Esophagus muscularis mucosa (tissue), 4 donors: Measurements from ENCODE around the gene SOX5. TPM values are rescaled to one million over a fixed set of nuclear protein-coding genes. Genes with fewer than 3 reads are reported as not detected.
"Not testable (repeated sequence)": the region's sequence is repeated elsewhere in the genome, so short reads cannot be mapped to it uniquely, and the experiment has no call there.

Experiments
- DNase-seq: peaks from one replicate; pipeline ENCODE4 v3.0.0-alpha.2; 2017; ENCODE audit errors: extremely low spot score
- H3K27ac ChIP-seq, 4 donors: fragments of 200-600 bp; sonication (generic); replicated peaks in 1 of 4; 1 replicate in 3 of 4; 2 replicates in 1 of 4; pipeline ENCODE4 v1.5.1; 2016 to 2019; ENCODE audit warnings: mild to moderate bottlenecking in 1 of 4
- H3K27me3 ChIP-seq, 4 donors: fragments of 200-600 bp; sonication (generic); one replicate each; pipeline versions ENCODE4 v1.5.1 to v1.6.0; 2016 to 2019
- H3K36me3 ChIP-seq, 4 donors: fragments of 200-600 bp; sonication (generic); one replicate each; pipeline ENCODE4 v1.5.1; 2016 to 2019
- H3K4me1 ChIP-seq, 4 donors: fragments of 200-600 bp; sonication (generic); one replicate each; pipeline ENCODE4 v1.5.1; 2016 to 2019
- H3K4me3 ChIP-seq, 4 donors: fragments of 200-600 bp; sonication (generic); 1 replicate in 2 of 4; 2 replicates in 2 of 4; pipeline ENCODE4 v1.5.1; 2016 to 2019; ENCODE audit warnings: mild to moderate bottlenecking in 4 of 4, moderate library complexity in 1 of 4
- H3K9me3 ChIP-seq, 4 donors: fragments of 200-600 bp; sonication (generic); 1 replicate in 3 of 4; 2 replicates in 1 of 4; pipeline ENCODE4 v1.5.1; 2016 to 2019
- EP300 ChIP-seq: sonication (generic); formaldehyde crosslinking; IDR thresholded peaks from one replicate; pipeline ENCODE4 v1.6.1; 2017; ENCODE audit warnings: antibody characterized with exemption
- POLR2A ChIP-seq: fragments of 450-650 bp; IDR thresholded peaks from one replicate; pipeline ENCODE4 v1.6.1; 2017; ENCODE audit warnings: antibody characterized with exemption, moderate library complexity, mild to moderate bottlenecking, low read depth
- POLR2AphosphoS5 ChIP-seq, 2 donors: sonication (generic); formaldehyde crosslinking; IDR thresholded peaks; one replicate each; pipeline ENCODE4 v1.6.1; 2017; ENCODE audit warnings: antibody characterized with exemption in 2 of 2
- WGBS: methylation state at CpG from one replicate; pipeline ENCODE4 v1.1.5; 2018; 5-methylcytosine and 5-hydroxymethylcytosine counted together
- intact Hi-C: fragments of 100-400 bp; cut with DNase I; formaldehyde crosslinking; loops from one replicate; pipeline ENCODE4 v1.15.1; 2023
- total RNA-seq, 4 donors: library from RNA; depleted of rRNA; stranded (reverse); fragments of >200 nt; gene quantifications; one replicate each; pipeline versions ENCODE4 v1.1.0 to v1.2.1, GENCODE V29; 2016
- TF ChIP-seq, protein P1 (sequence below), 3 experiments: fragments of 200-600 bp in 2 of 3; fragments of 450-650 bp in 1 of 3; sonication (generic) in 2 of 3; IDR thresholded peaks; one replicate each; pipeline ENCODE4 v1.5.1; 2017 to 2019; ENCODE audit warnings: antibody characterized with exemption in 3 of 3, mild to moderate bottlenecking in 2 of 3, moderate library complexity in 1 of 3

SOX5 gene
- total RNA-seq, 4 donors from 2014 or later: 7.1 to 11.6 (median 8.8) TPM

DNA sequence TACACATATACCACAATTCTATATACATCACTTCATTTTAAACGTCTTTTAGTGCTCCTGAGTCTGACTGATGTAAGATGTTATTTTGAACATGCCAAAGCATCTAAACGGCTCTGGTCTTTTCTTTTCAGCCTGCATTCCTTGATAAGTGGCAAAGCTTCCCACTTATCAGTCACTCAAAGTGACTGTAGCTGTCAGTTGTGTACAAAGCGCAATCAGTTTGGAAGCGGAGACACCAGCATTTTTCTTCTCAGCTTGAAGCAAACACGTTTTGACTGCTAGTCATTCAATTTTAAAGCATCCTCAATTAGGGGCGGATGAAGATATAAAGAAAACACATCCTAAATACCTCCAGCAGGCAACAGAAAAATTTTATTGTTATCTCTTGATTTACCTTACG is 226.8 kb downstream of the SOX5 start:
- no peaks in the 10 kb centered on the region for H3K9me3 ChIP-seq
- H3K4me3 ChIP-seq: no peak overlapping the region
- H3K27me3 ChIP-seq: no peaks in the 10 kb centered on the region
- H3K27ac ChIP-seq: no peak overlapping the region
- 75% methylated on average over 7 of the region's 7 CpGs for WGBS
- DNase-seq: no peak
- intact Hi-C loops: no loop called here
- no peaks in the 10 kb centered on the region for H3K4me1 ChIP-seq
- no peak for TF ChIP-seq POLR2AphosphoS5 (IDR thresholded peaks at IDR 0.05)
- TF ChIP-seq POLR2A: no peak
- TF ChIP-seq, protein P1, sequence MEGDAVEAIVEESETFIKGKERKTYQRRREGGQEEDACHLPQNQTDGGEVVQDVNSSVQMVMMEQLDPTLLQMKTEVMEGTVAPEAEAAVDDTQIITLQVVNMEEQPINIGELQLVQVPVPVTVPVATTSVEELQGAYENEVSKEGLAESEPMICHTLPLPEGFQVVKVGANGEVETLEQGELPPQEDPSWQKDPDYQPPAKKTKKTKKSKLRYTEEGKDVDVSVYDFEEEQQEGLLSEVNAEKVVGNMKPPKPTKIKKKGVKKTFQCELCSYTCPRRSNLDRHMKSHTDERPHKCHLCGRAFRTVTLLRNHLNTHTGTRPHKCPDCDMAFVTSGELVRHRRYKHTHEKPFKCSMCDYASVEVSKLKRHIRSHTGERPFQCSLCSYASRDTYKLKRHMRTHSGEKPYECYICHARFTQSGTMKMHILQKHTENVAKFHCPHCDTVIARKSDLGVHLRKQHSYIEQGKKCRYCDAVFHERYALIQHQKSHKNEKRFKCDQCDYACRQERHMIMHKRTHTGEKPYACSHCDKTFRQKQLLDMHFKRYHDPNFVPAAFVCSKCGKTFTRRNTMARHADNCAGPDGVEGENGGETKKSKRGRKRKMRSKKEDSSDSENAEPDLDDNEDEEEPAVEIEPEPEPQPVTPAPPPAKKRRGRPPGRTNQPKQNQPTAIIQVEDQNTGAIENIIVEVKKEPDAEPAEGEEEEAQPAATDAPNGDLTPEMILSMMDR (IDR thresholded peaks at IDR 0.05): no peak
- TF ChIP-seq EP300: no peak
- no peaks in the 10 kb centered on the region for H3K36me3 ChIP-seq

DNA sequence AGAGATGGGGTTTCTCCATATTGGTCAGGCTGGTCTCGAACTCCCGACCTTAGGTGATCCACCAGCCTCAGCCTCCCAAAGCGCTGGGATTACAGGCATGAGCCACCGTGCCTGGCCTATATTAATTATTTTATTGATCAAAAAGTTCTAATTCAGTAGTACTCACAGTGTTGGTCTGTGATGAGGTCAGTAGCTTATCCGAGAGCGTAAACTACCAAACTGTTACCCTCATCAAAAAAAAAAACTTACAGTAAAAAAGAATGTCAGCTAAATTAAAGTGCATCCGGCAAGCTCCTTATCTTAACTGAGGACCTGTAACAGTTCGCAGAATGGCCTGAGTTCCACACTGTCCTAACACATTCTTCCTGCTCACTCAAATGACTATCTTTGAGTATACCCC is 228.2 kb downstream of the SOX5 start:
- H3K27me3 ChIP-seq: no peaks in the 10 kb centered on the region
- H3K4me1 ChIP-seq: no peaks in the 10 kb centered on the region
- no peak overlapping the region for H3K27ac ChIP-seq
- no peak for DNase-seq
- no peaks in the 10 kb centered on the region for H3K36me3 ChIP-seq
- intact Hi-C loops: no loop called here
- no peak for TF ChIP-seq EP300
- no peak for TF ChIP-seq POLR2A
- TF ChIP-seq, protein P1 (IDR thresholded peaks at IDR 0.05): no peak
- TF ChIP-seq POLR2AphosphoS5 (IDR thresholded peaks at IDR 0.05): no peak
- no peak overlapping the region for H3K4me3 ChIP-seq
- H3K9me3 ChIP-seq: no peaks in the 10 kb centered on the region
- 95% methylated on average over 8 of the region's 8 CpGs for WGBS

DNA sequence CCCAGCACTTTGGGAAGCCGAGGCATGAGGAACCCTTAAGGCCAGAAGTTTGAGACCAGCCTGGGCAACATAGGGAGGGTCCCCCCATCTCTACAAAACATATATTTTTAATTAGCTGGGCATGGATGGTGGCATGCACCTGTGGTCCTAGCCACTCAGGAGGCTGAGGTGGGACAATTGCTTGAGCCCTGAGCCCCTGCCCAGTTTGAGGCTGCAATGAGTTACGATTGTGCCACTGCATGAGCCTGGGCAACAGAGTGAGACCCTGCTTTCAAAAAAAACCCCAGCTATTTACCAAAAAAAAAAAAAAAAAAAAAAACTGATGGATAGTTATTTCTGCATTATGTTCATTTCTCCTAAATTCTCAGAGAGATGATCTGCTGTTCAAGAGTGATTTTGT is 230.0 kb downstream of the SOX5 start:
- no peaks in the 10 kb centered on the region for H3K4me1 ChIP-seq
- no peak for DNase-seq
- no peaks in the 10 kb centered on the region for H3K9me3 ChIP-seq
- no peaks in the 10 kb centered on the region for H3K36me3 ChIP-seq
- 82% methylated on average over 2 of the region's 2 CpGs for WGBS
- H3K27me3 ChIP-seq: no peaks in the 10 kb centered on the region
- H3K27ac ChIP-seq: no peak overlapping the region
- H3K4me3 ChIP-seq: no peak overlapping the region
- intact Hi-C loops: no loop called here
- TF ChIP-seq EP300 (no peak), POLR2A (no peak), POLR2AphosphoS5 (IDR thresholded peaks at IDR 0.05) (no peak)
- TF ChIP-seq, protein P1 (IDR thresholded peaks at IDR 0.05): no peak

DNA sequence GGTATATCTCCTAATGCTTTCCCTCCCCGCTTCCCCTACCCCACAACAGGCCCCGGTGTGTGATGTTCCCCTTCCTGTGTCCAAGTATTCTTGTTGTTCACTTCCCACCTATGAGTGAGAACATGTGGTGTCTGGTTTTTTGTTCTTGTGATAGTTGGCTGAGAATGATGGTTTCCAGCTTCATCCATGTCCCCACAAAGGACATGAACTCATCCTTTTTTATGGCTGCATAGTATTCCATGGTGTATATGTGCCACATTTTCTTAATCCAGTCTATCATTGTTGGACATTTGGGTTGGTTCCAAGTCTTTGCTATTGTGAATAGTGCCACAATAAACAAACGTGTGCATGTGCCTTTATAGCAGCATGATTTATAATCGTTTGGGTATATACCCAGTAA is 239.1 kb downstream of the SOX5 start:
- 96% methylated on average over 4 of the region's 4 CpGs for WGBS

DNA sequence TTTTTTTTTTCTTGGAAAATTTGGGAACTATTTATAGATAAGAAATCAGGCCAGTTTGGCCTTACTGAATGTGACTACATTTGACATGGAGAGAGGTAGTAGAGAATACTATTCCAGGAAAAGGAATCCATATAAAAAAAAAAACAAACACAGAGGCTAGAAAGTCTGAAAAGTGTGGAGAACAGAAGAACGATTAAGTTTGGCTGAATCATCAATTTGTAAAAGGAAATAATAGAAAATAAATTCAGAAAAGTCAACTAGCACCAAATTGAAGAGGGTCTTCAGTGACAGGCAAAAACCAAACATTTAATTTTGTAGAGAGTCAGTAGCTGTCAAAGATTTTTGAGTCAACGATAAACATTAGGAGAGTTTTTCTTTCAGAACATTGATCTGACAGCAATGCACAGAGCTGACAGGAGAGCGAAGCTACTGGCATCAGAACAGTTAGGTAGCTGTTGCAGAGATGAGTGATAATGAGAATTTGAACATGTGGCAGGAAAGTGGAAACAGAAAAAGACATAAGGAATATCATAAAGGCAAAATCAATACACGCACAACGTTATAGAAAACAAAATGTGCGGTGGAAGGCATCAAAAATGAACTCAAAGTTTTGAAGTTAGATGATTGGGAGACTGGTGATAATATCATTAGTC is 241.2 kb downstream of the SOX5 start:
- DNase-seq: no peak
- TF ChIP-seq POLR2A: no peak
- TF ChIP-seq EP300: no peak
- TF ChIP-seq, protein P1 (IDR thresholded peaks at IDR 0.05): no peak
- TF ChIP-seq POLR2AphosphoS5 (IDR thresholded peaks at IDR 0.05): no peak
- Histone ChIP-seq H3K36me3 (no peaks in the 10 kb centered on the region), H3K27me3 (no peaks in the 10 kb centered on the region), H3K4me3 (no peak overlapping the region), H3K27ac (no peak overlapping the region), H3K9me3 (no peaks in the 10 kb centered on the region), H3K4me1 (no peaks in the 10 kb centered on the region)
- intact Hi-C loops: no loop called here
- WGBS: 78% methylated on average over 6 of the region's 6 CpGs

More for the DNA sequence above, 239.1 kb downstream of the SOX5 start:
- H3K4me3 ChIP-seq, H3K4me1 ChIP-seq, H3K27me3 ChIP-seq, H3K27ac ChIP-seq, DNase-seq, H3K9me3 ChIP-seq, intact Hi-C loops, H3K36me3 ChIP-seq: not testable (repeated sequence)
